IMR-90 (cell line): ENCODE data around the gene NKAP. TPM values are rescaled to one million over a fixed set of nuclear protein-coding genes. Genes with fewer than 3 reads are reported as not detected.

Experiments used
- ATAC-seq: fragments of 200-7000 bp; cut with Tn5 transposase; 2 replicates; pipeline ENCODE4 v1.9.1; 2020; ENCODE audit warnings: low read depth, mild to moderate bottlenecking, moderate library complexity
- BruUV-seq: library from RNA; stranded (reverse); fragments of 400-500 nt; replicated peaks from 2 replicates; lab custom pipeline; 2021; lab: Mats Ljungman, UMichigan
- CTCF ChIA-PET: fragments of 300-600 bp; formaldehyde crosslinking; extraction: SDS; loops from one replicate; lab custom pipeline; 2021; ENCODE audit warnings: antibody characterized with exemption; lab: Yijun Ruan, JAX
- POLR2A ChIA-PET: fragments of 300-600 bp; sonication (Branson Sonifier 250); formaldehyde crosslinking; loops from one replicate; lab custom pipeline; 2022; ENCODE audit warnings: antibody characterized with exemption; ENCODE audit not compliant: unreplicated experiment; lab: Charles Lee
- DNase-seq: peaks from one replicate; pipeline ENCODE4 v3.0.0; 2013
- H2AFZ ChIP-seq: replicated peaks from 2 replicates; pipeline ENCODE3; 2013; ENCODE audit warnings: low read length, mild to moderate bottlenecking; ENCODE audit not compliant: poor library complexity
- H2AK5ac ChIP-seq: 2 replicates; pipeline ENCODE4 v1.6.1; 2013; ENCODE audit warnings: low read depth, low read length, inconsistent platforms
- H2AK9ac ChIP-seq: replicated peaks from 2 replicates; pipeline ENCODE3; 2013; ENCODE audit warnings: mild to moderate bottlenecking, low read depth, low read length, moderate library complexity; ENCODE audit not compliant: poor library complexity
- H2BK120ac ChIP-seq: 2 replicates; pipeline ENCODE4 v1.6.1; 2013; ENCODE audit warnings: low read depth, low read length, inconsistent platforms
- H2BK15ac ChIP-seq: 3 replicates; pipeline ENCODE4 v1.6.1; 2013; ENCODE audit warnings: low read depth, low read length, inconsistent platforms
- H2BK20ac ChIP-seq: 2 replicates; pipeline ENCODE4 v1.6.1; 2013; ENCODE audit warnings: low read depth, mild to moderate bottlenecking, inconsistent platforms, low read length, moderate library complexity
- H2BK5ac ChIP-seq: 2 replicates; pipeline ENCODE4 v1.6.1; 2013; ENCODE audit warnings: mild to moderate bottlenecking, low read depth, low read length, inconsistent platforms; ENCODE audit not compliant: poor library complexity, severe bottlenecking
- H3K14ac ChIP-seq: replicated peaks from 2 replicates; pipeline ENCODE4 v1.6.1; 2013; ENCODE audit warnings: low read depth, low read length, inconsistent platforms
- H3K18ac ChIP-seq: 2 replicates; pipeline ENCODE4 v1.6.1; 2013; ENCODE audit warnings: low read depth, low read length, control low read depth
- H3K23ac ChIP-seq: 2 replicates; pipeline ENCODE4 v1.6.1; 2013; ENCODE audit warnings: low read depth, low read length, inconsistent platforms
- H3K27ac ChIP-seq: 2 replicates; pipeline ENCODE4 v1.5.1; 2013; ENCODE audit warnings: mild to moderate bottlenecking, control low read depth, low read length; ENCODE audit not compliant: insufficient read depth
- H3K27me3 ChIP-seq: 2 replicates; pipeline ENCODE4 v1.6.1; 2013; ENCODE audit warnings: low read length; ENCODE audit not compliant: control insufficient read depth, insufficient read depth
- H3K36me3 ChIP-seq: 2 replicates; pipeline ENCODE4 v1.6.1; 2013; ENCODE audit warnings: low read length, mixed read lengths; ENCODE audit not compliant: control insufficient read depth, insufficient read depth
- H3K4ac ChIP-seq: 2 replicates; pipeline ENCODE4 v1.6.1; 2013; ENCODE audit warnings: low read depth, low read length, inconsistent platforms
- H3K4me1 ChIP-seq: 2 replicates; pipeline ENCODE4 v1.6.1; 2013; ENCODE audit warnings: low read length, mixed read lengths; ENCODE audit not compliant: control insufficient read depth, insufficient read depth
- H3K4me2 ChIP-seq: 2 replicates; pipeline ENCODE4 v1.6.1; 2013; ENCODE audit warnings: low read depth, mild to moderate bottlenecking, control low read depth, low read length, moderate library complexity
- H3K4me3 ChIP-seq: 2 replicates; pipeline ENCODE4 v1.5.1; 2013; ENCODE audit warnings: low read depth, mild to moderate bottlenecking, control low read depth, low read length, moderate library complexity; ENCODE audit not compliant: insufficient read depth
- H3K56ac ChIP-seq: 2 replicates; pipeline ENCODE4 v1.6.1; 2013; ENCODE audit warnings: low read length, inconsistent platforms; ENCODE audit not compliant: insufficient read depth; ENCODE audit errors: extremely low read depth
- H3K79me1 ChIP-seq, 2 experiments: 2 replicates each; pipeline ENCODE4 v1.6.1; 2013; ENCODE audit warnings: low read length in 2 of 2, inconsistent platforms in 1 of 2, low read depth in 1 of 2
- H3K9ac ChIP-seq: 2 replicates; pipeline ENCODE4 v1.6.1; 2013; ENCODE audit warnings: low read depth, low read length, control low read depth
- H3K9me1 ChIP-seq: 2 replicates; pipeline ENCODE4 v1.6.1; 2013; ENCODE audit warnings: low read length, inconsistent platforms; ENCODE audit not compliant: insufficient read depth
- H3K9me3 ChIP-seq: 2 replicates; pipeline ENCODE4 v1.6.1; 2013; ENCODE audit warnings: low read length; ENCODE audit not compliant: control insufficient read depth, insufficient read depth
- H4K20me1 ChIP-seq: 2 replicates; pipeline ENCODE4 v1.6.1; 2013; ENCODE audit warnings: low read length, inconsistent platforms; ENCODE audit not compliant: insufficient read depth
- H4K5ac ChIP-seq: 2 replicates; pipeline ENCODE4 v1.6.1; 2013; ENCODE audit warnings: mild to moderate bottlenecking, low read depth, low read length, control low read depth
- H4K8ac ChIP-seq, 2 experiments: 2 replicates each; pipeline ENCODE4 v1.6.1; 2013; ENCODE audit warnings: low read depth in 2 of 2, low read length in 2 of 2, control low read depth in 1 of 2, inconsistent platforms in 1 of 2
- H4K91ac ChIP-seq: 2 replicates; pipeline ENCODE4 v1.6.1; 2013; ENCODE audit warnings: low read depth, low read length, inconsistent platforms; ENCODE audit not compliant: insufficient read depth
- MAZ ChIP-seq: IDR thresholded peaks from 2 replicates; pipeline ENCODE4 v1.6.1; 2012; ENCODE audit warnings: low read depth, mild to moderate bottlenecking, low read length, improper control_type of control experiment, moderate library complexity, borderline replicate concordance
- MXI1 ChIP-seq: IDR thresholded peaks from 2 replicates; pipeline ENCODE4 v1.6.1; 2012; ENCODE audit warnings: low read depth, mild to moderate bottlenecking, low read length, moderate library complexity, borderline replicate concordance
- POLR2A ChIP-seq: IDR thresholded peaks from 2 replicates; pipeline ENCODE4 v1.6.1; 2012; ENCODE audit warnings: mild to moderate bottlenecking, low read depth, low read length
- RAD21 ChIP-seq: IDR thresholded peaks from 2 replicates; pipeline ENCODE4 v1.6.1; 2012; ENCODE audit warnings: low read length, improper control_type of control experiment
- RFX5 ChIP-seq: IDR thresholded peaks from 2 replicates; pipeline ENCODE4 v1.8.0; 2012; ENCODE audit warnings: low read depth, mild to moderate bottlenecking, low read length, moderate library complexity
- SMC3 ChIP-seq: fragments of 150-350 bp; IDR thresholded peaks from 2 replicates; pipeline ENCODE4 v1.6.1; 2016; ENCODE audit warnings: low read depth, mild to moderate bottlenecking, antibody characterized with exemption, low read length, moderate library complexity
- WGBS, 2 experiments: methylation state at CpG; one replicate each; pipeline versions ENCODE4 v1.1.5 to v1.1.7; 2013; ENCODE audit warnings: missing lambda C conversion rate in 2 of 2; ENCODE audit not compliant: insufficient read length in 1 of 2; ENCODE audit errors: extremely low coverage in 2 of 2; 5-methylcytosine and 5-hydroxymethylcytosine counted together
- dilution Hi-C: fragments of 300-500 bp; cut with HindIII; formaldehyde crosslinking; loops from one replicate; pipeline ENCODE4 v1.14.3; 2018; ENCODE audit warnings: low sequenced_read_pairs; ENCODE audit not compliant: unreplicated experiment
- in situ Hi-C: fragments of 300-500 bp; cut with MboI; formaldehyde crosslinking; loops from 3 replicates; pipeline ENCODE4 v1.14.3; 2019; ENCODE audit warnings: low sequenced_read_pairs, inconsistent platforms, mixed read lengths
- intact Hi-C: fragments of 100-400 bp; cut with micrococcal nuclease; formaldehyde crosslinking; loops from 2 replicates; pipeline ENCODE4 v1.10.0; 2022
- polyA plus RNA-seq, 3 experiments: library from polyadenylated mRNA; depleted of rRNA; stranded (reverse); fragments of >200 nt; gene quantifications; 2 replicates each; pipeline ENCODE4 v1.2.3, GENCODE V29; 2012; ENCODE audit warnings: low replicate concordance in 1 of 3
- total RNA-seq: library from RNA; depleted of rRNA; stranded (reverse); fragments of >200 nt; gene quantifications from 2 replicates; pipeline ENCODE4 v1.2.3, GENCODE V29; 2012
- TF ChIP-seq, protein P1 (sequence below): fragments of 150-350 bp; IDR thresholded peaks from 2 replicates; pipeline ENCODE4 v1.6.1; 2016; ENCODE audit warnings: low read depth, mild to moderate bottlenecking, low read length, moderate library complexity, borderline replicate concordance
- TF ChIP-seq, protein P2 (sequence below): conservative IDR thresholded peaks from 2 replicates; pipeline ENCODE4 v1.5.1; 2012; ENCODE audit warnings: mild to moderate bottlenecking, low read depth, low read length, improper control_type of control experiment
- TF ChIP-seq, protein P3 (sequence below): fragments of 150-350 bp; IDR thresholded peaks from 2 replicates; pipeline ENCODE4 v1.6.1; 2017; ENCODE audit warnings: mild to moderate bottlenecking, antibody characterized with exemption, low read length, low read depth

NKAP gene
- total and polyA plus RNA-seq, 2 of the 4 experiments (the other 2 are of a cell fraction), result 1.3 to 2.7 TPM

DNA sequence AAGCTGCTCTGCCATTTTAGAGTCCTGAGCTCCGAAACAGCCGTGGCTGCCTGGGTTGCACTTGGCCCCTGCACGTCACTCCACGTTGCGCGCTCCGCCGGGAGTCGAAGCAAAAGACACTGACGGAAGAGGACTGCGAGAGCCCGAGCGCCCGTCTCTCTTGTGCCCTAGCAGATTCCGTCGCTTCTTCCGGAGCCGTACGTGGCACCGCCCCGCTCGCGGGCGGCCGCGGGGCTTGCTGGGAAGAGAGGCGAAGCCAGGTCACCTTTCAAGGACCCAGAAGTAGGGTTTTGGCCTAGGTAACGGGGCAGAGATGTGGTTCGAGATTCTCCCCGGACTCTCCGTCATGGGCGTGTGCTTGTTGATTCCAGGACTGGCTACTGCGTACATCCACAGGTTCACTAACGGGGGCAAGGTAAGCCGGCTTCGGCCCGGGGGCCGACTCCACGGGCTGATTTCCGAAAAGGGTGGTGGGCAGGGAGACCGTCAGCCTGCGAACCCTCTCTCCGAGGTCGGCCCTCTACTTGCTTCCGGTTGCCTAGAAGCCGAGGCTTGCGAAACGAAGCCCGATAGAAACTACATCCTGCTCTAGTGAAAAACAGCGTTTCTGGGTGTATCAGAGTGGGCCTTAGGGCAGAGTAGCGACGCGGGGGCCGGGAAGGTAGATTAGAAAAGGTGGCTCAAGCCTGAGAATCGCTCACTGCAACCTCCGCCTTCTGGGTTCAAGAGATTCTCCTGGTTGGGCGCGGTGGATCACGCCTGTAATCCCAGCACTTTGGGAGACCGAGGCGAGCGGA is 71.8 kb downstream of the NKAP start, which contains the start of the genes NDUFA1 and RNF113A (continued):
- TF ChIP-seq, protein P1, sequence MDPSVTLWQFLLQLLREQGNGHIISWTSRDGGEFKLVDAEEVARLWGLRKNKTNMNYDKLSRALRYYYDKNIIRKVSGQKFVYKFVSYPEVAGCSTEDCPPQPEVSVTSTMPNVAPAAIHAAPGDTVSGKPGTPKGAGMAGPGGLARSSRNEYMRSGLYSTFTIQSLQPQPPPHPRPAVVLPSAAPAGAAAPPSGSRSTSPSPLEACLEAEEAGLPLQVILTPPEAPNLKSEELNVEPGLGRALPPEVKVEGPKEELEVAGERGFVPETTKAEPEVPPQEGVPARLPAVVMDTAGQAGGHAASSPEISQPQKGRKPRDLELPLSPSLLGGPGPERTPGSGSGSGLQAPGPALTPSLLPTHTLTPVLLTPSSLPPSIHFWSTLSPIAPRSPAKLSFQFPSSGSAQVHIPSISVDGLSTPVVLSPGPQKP, result no peak

DNA sequence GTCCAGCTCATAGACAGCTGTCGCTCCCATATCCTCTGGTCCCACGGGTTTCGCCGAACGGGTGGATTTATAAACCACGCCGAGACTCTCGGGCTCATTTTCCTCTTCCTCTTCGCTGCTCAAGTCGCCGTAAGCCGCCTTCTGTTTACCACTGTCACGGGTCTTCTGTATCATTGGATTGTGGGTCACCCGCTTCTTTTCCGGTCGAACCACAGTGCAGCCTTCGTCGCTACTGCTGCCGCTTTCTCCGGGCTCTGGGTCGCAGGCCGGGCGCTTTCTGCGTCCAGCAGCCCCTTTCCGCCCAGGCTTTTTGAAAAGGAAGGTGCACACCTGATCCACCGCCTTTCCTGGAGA is 72.3 kb downstream of the NKAP start:
- H3K23ac ChIP-seq, result peak overlapping the region; percentile 46; the same call in 1 of the 2 replicates
- 30% methylated on average over 9 of the region's 26 CpGs; no CpG with 5 or more reads in 1 of the 2 experiments for WGBS, 2 experiments
- no peaks in the 10 kb centered on the region for H3K9me3 ChIP-seq
- POLR2A ChIA-PET, result no interaction called here
- peak overlapping the region; percentile 81 for H3K27ac ChIP-seq
- peak overlapping the region; percentile 69 for H2BK5ac ChIP-seq
- in situ Hi-C loops, result no loop called here
- H3K18ac ChIP-seq, result peak overlapping the region; percentile 72
- peak; percentile 7 for DNase-seq
- CTCF ChIA-PET, result interaction anchor here (0.6 to 1.3 kb wide), 2 partner anchors 9 to 16 kb away, joined by 3 to 4 read pairs; no protein-coding TSS in a partner anchor
- H3K14ac ChIP-seq, result peak overlapping the region; percentile 43
- peak overlapping the region; percentile 65 for H4K91ac ChIP-seq
- ATAC-seq, result peak; percentile 40
- dilution Hi-C loops, result no loop called here
- peak overlapping the region; percentile 67 for H4K5ac ChIP-seq
- no peaks in the 10 kb centered on the region for H3K9me1 ChIP-seq
- H3K79me1 ChIP-seq, result peaks cover 0 to 11% of the 10 kb centered on the region in 2 experiments; a peak in 3 of 4 replicates
- H2BK120ac ChIP-seq, result no peak overlapping the region
- no peaks in the 10 kb centered on the region for H3K4me1 ChIP-seq
- peak overlapping the region; percentile 94 for H2AFZ ChIP-seq
- no peak overlapping the region for H2BK15ac ChIP-seq
- peak overlapping the region; percentile 87 for H3K9ac ChIP-seq
- H4K20me1 ChIP-seq, result peaks cover 3% of the 10 kb centered on the region; the same call in 1 of the 2 replicates
- peak overlapping the region; percentile 76 for H3K4ac ChIP-seq
- 0 out of 2 replicates have a peak overlapping the region, but pooled peaks have one; percentile 8 for H2AK5ac ChIP-seq
- no peak overlapping the region for H2BK20ac ChIP-seq
- peak overlapping the region; percentile 96 for H2AK9ac ChIP-seq
- peak overlapping the region; percentile 89 for H3K4me2 ChIP-seq
- H3K56ac ChIP-seq, result peak overlapping the region; percentile 75
- H3K27me3 ChIP-seq, result no peaks in the 10 kb centered on the region
- no TSS peak for BruUV-seq
- H4K8ac ChIP-seq, result peak overlapping the region; percentile 72; a peak in 2 of 4 replicates
- intact Hi-C loops, result loop anchor here (2.0 to 5.0 kb wide), 2 partner anchors 80 to 264 kb away; partner anchors contain the start of genes NKRF and RPL39
- H3K36me3 ChIP-seq, result no peaks in the 10 kb centered on the region; the same call in 1 of the 2 replicates
- H3K4me3 ChIP-seq, result peak overlapping the region; percentile 89
- TF ChIP-seq, protein P2, sequence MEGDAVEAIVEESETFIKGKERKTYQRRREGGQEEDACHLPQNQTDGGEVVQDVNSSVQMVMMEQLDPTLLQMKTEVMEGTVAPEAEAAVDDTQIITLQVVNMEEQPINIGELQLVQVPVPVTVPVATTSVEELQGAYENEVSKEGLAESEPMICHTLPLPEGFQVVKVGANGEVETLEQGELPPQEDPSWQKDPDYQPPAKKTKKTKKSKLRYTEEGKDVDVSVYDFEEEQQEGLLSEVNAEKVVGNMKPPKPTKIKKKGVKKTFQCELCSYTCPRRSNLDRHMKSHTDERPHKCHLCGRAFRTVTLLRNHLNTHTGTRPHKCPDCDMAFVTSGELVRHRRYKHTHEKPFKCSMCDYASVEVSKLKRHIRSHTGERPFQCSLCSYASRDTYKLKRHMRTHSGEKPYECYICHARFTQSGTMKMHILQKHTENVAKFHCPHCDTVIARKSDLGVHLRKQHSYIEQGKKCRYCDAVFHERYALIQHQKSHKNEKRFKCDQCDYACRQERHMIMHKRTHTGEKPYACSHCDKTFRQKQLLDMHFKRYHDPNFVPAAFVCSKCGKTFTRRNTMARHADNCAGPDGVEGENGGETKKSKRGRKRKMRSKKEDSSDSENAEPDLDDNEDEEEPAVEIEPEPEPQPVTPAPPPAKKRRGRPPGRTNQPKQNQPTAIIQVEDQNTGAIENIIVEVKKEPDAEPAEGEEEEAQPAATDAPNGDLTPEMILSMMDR, result no peak
- TF ChIP-seq RFX5, result no peak
- TF ChIP-seq POLR2A, result no peak
- TF ChIP-seq RAD21, result no peak
- TF ChIP-seq, protein P3, sequence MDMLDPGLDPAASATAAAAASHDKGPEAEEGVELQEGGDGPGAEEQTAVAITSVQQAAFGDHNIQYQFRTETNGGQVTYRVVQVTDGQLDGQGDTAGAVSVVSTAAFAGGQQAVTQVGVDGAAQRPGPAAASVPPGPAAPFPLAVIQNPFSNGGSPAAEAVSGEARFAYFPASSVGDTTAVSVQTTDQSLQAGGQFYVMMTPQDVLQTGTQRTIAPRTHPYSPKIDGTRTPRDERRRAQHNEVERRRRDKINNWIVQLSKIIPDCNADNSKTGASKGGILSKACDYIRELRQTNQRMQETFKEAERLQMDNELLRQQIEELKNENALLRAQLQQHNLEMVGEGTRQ, result no peak
- no peak for TF ChIP-seq MAZ
- TF ChIP-seq SMC3, result no peak
- TF ChIP-seq MXI1, result no peak
- TF ChIP-seq, protein P1, result no peak
